NK-92 treated with Interleukin-12 subunit alpha and Interleukin-12 subunit beta, amount 100 ng/mL, for 24 hours (cell line): Measurements from ENCODE around the gene LCOR.
"Not testable (repeated sequence)": the region's sequence is repeated elsewhere in the genome, so short reads cannot be mapped to it uniquely, and the experiment has no call there.

Experiments used
- DNase-seq: peaks from one replicate; lab custom pipeline; 2025; lab: John Stamatoyannopoulos, UW

Gene LCOR

DNA sequence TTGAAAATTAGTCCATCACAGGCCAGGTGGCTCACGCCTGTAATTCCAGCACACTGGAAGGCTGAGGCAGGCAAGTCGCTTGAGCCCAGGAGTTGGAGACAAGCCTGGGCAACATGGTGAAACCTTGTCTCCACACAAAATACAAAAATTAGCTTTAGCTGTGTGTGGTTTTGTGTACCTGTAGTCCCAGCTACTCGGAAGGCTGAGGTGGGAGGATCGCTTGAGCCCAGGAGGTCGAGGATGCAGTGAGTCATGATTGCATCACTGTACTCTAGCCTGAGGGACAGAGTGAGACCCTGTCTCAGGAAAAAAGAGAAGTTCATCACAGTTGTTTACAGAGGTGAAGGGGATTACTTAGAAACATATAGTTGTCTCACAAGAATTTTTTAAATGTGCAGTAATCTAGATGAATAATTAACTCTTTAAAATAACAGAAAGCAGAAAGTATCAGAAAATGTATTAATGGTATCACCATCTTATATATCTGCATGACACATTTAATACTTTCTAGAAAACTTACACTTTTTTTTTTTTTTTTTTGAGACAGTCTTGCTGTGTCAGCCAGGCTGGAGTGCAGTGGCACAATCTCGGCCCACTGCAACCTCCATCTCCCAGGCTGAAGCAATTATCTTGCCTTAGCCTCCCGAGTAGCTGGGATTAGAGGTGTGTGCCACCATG, 8.9 kb downstream of the LCOR start:
- DNase-seq, result no peak

DNA sequence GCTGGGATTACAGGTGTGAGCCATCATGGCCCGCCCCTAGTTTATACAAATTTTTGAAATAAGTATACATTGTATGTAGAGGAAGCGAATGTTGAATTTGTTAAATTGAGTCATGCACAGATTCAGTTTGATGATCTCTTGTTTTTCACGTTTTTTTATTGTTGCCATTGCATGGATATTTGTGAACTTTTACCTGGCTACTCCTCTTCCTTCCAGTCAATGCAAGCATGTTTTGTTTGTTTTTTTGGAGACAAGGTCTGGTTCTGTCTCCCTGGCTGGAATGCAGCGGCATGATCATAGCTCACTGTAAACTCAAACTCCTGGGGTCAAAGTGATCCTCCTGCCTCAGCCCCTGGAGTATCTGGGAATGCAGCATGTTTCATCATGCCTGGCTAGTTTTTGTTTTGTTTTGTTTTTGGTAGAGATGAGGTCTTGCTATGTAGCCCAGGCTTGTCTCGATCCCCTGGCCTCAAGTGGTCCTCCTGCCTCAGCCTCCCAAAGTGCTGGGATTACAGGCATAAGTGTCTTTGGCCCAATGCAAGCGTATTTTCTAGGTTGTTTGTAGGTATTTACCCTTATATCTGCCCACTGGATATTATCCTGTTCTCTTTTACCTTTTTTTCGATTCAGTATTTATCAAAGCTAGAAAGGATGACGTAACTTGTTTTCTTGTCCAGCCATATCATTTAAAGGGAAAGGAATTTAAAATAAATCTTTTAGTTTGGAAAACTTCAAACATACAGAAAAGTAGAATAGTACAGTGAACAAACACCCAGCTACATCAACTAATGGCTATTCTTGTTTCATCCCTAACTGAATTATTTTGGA, 11.0 kb downstream of the LCOR start:
- DNase-seq, result no peak

GRCh38 chr10:96843823-96844222, 11.7 kb downstream of the LCOR start:
- no peak for DNase-seq

- no peak for DNase-seq
These were observed 14.3 kb downstream of the LCOR start for GRCh38 chr10:96846395-96846794.

DNA sequence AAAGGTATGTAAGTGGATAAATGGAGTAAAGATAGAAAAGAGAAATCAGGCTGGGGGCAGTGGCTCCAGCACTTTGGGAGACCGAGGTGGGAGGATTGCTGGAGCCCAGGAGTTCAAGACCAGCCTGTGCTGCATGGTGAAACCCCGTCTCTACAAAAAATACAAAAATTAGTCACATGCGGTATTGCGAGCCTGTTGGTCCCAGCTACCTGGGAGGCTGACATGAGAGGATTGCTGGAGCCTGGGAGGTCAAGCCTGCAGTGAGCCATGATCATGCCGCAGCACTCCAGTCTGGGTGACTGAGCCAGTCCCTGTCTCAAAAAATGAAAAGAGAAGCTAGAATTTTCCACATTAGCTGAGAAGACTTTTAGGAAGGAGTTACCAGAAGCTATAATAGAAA, 14.8 kb downstream of the LCOR start:
- DNase-seq, result no peak

DNA sequence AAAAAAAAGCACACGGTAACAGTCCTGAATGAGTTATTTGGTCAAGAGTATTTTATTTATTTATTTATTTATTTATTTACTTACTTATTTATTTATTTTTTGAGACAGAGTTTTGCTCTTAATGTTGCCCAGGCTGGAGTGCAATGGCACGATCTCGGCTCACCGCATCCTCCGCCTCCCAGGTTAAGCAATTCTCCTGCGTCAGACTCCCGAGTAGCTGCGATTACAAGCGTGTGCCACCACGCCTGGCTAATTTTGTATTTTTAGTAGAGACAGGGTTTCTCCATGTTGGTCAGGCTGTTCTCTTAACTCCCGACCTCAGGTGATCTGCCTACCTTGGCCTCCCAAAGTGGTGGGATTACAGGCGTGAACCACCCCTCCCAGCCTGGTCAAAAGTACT, 15.3 kb downstream of the LCOR start:
- not testable (repeated sequence) for DNase-seq

DNA sequence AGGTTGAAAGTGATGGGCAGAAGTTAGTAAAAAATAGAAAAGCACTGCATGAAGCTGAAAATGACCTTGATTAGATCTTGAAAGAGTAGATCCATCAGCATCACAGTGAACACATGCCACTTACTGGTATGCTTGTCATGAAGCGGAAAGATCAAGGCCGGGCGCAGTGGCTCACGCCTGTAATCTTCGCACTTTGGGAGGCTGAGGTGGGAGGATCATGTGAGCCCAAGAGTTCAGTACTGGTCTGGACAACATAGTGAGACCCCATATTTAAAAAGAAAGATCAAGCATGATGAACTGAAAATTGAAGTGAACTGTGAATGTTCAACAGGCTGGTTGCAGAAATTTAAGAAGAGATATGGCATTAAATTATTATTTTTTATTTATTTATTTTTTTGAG, 18.0 kb downstream of the LCOR start:
- no peak for DNase-seq

DNA sequence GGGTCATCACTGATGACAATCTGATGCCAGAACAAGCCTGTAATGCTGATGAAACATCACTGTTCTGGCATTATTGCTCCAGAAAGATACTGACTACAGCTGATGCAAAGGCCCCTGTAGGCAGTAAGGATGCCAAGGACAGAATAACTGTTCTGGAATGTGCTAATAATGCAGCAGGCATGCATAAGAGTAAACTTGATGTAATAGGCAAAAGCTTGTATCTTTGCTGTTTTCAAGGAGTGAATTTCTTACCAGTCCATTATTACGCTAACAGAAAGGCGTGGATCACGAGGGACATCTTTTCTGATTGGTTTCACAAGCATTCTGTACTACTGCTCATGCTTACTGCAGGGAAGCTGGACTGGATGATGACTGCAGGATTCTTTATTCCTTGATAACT, 18.7 kb downstream of the LCOR start:
- no peak for DNase-seq

DNA sequence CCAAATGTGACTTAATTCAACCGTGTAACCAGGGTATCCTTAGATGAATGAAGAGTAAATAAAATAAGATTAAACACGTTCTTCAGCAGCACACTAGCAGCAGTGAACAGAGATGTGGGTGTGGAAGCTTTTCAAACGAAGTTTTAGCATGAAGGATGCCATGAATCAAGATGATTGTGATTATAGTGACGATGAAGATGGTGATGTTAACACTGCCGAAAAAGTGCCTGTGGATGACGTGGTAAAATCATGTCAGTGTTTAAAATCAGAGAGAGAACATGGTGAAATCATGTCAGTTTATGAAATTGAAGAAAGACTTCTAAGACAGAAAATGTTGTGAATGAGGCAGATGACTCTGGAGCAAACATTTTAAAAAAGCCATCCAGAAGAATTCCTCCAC, 19.2 kb downstream of the LCOR start:
- no peak for DNase-seq

DNA sequence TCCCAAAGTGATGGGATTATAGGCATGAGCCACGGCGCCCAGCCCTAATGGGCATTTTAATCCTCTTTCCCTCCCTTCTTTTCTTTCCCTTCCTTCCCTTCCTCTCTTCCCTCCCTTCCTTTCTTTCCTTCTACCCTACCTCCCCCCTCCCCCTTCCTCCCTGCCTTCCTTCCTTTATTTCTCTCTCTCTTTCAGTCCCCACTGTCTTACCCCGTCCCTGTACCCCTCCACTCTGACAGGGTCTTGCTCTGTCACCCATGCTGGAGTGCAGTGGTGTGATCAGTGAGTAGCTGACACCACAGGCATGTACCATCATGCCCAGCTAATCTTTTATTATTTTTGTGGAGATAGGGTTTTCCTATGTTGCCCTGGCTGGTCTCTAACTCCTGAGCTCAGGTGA, 24.2 kb downstream of the LCOR start:
- DNase-seq, result no peak

GRCh38 chr10:96857301-96858012, 25.4 kb downstream of the LCOR start:
- no peak for DNase-seq

GRCh38 chr10:96858038-96858705, 26.1 kb downstream of the LCOR start:
- DNase-seq, result no peak

DNA sequence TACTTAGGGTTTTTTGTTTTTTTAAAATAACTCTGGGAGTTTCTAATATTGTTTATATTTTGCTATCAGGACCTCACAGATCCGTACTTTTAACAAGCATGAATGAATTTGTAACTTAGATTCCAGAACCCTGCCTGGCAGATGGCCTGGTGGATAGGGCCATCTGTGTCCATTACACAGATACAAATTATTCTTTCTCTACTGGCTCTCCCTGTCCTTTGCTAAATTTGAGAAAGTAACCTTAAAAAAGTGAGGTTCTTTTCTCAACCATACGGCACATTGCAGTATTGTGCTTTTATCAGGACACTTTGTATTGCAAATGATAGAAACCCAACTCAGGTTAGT, 26.6 kb downstream of the LCOR start:
- DNase-seq, result no peak

GRCh38 chr10:96860631-96861277, 28.7 kb downstream of the LCOR start:
- no peak for DNase-seq

DNA sequence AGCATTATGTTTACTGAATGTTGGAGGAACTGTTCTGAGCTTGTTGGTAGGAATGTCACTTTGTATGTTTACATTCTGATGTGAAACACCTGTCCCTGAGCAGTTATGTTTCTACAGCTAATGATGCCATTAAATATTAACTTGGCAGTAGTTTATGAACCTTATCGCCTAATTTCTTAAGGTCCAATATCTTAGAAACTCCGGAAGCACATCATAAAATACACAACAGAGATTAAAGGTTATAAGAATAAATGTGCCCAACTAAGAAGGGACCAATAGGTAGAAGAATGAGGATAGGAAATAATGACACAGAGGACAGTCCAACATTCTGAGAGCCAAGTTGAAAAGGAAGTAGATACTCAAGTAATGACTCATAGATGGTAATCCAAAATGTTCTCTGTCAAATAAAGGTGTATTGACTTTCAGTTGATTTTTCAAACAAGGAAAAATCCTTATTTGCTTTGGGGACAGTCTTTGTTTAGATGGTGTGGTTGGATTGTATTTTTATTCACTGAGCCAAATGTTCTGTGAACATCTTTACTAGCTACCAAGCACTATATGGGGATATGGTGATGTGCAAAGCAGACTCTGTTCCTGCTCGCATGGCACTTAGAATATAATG, 31.9 kb downstream of the LCOR start:
- DNase-seq, result no peak

- no peak for DNase-seq
These were observed 41.0 kb downstream of the LCOR start for GRCh38 chr10:96873086-96873485.

- DNase-seq, result no peak
These were observed 41.8 kb downstream of the LCOR start for GRCh38 chr10:96873756-96874467.

DNA sequence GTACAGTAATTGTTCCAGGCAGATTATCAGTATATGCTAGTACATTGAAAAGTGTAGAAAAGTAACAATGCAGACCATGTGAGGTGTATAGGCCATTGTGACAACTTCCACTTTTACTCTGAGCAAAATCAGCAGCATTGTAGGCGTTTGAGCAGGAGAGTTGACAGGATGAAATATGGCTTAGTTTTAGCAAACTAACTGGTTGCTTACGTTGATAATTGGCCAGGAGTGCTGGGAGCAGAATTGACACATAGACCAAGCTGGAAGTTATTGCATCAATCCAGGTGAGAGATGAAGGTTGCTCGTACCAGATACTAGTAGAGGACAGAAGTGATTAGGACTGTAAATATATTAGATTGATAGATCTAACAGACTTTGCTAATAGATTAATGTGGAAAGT, 46.0 kb downstream of the LCOR start:
- DNase-seq, result no peak

GRCh38 chr10:96880575-96880974, 48.5 kb downstream of the LCOR start:
- DNase-seq, result no peak

DNA sequence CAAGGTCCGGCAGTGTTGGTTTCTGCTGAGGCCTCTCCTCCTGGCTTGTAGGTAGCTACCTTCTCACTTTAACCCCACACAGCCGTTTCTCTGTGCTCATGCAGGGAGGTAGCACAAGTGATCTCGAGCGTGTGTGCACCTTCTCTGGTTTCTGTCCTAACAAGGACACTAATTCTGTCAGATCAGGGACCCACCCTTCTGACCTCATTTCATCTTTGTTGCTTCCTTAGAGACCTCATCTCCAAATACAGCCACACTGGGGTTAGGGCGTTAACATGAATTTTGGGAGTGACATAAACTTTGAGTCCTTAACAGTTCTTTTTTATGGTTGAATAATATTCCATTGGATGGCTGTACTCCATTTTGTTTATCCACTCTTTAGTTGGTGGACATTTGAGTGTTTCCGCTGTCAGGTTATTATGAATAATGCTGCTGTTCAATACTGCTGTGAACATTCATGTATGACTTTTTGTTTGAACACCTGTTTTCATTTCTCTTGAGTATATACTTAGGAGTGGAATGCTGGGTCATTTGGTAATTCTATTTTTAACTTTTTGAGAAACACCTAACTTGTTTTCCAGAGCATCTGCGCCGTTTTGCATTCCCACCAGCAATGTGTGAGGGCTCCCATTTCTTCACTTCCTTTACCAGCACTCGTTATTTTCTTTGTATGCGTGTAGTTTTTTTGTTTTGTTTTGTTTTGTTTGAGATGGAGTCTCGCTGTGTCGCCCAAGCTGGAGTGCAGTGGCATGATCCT, 57.5 kb downstream of the LCOR start:
- DNase-seq, result no peak
